Posterior cingulate gyrus (tissue), 11 donors: ENCODE data around the gene STX1B.
A peak's percentile ranks its signal among the peaks of the same experiment; 100 is the strongest.

Experiments used
- DNase-seq, 10 donors: peaks; one replicate each; pipeline versions ENCODE4 v3.0.0 to v3.0.0-alpha.2; 2020 to 2021; ENCODE audit warnings: mixed read lengths in 3 of 10
- intact Hi-C: fragments of 100-400 bp; cut with DNase I; formaldehyde crosslinking; loops from one replicate; pipeline ENCODE4 v1.15.1; 2023

Gene STX1B

GRCh38 chr16:30997725-30998711 is 12.4 kb downstream of the STX1B start:
- DNase-seq = no peak
- intact Hi-C loops = no loop called here

GRCh38 chr16:30996985-30997724 is 13.3 kb downstream of the STX1B start:
- intact Hi-C loops = no loop called here
- DNase-seq = peak in 5 of 10 donors; percentile 33 to 87 (median 36)

GRCh38 chr16:30996324-30996984 is 14.0 kb downstream of the STX1B start:
- DNase-seq = no peak
- intact Hi-C loops = no loop called here

GRCh38 chr16:30995927-30996323 is 14.5 kb downstream of the STX1B start:
- intact Hi-C loops = no loop called here
- no peak for DNase-seq

GRCh38 chr16:30992931-30993816 is 17.3 kb downstream of the STX1B start:
- intact Hi-C loops = no loop called here
- no peak for DNase-seq

- intact Hi-C loops = no loop called here
- DNase-seq = no peak
Observed at GRCh38 chr16:30992276-30992780, 18.1 kb downstream of the STX1B start.

- DNase-seq = no peak
- intact Hi-C loops = no loop called here
Observed at GRCh38 chr16:30991052-30991451, 19.4 kb downstream of the STX1B start.

GRCh38 chr16:30990105-30990504 is 20.3 kb downstream of the STX1B start:
- peak in 1 of 10 donors; percentile 62 for DNase-seq
- intact Hi-C loops = no loop called here

GRCh38 chr16:30989469-30990047 is 20.9 kb downstream of the STX1B start:
- no peak for DNase-seq
- intact Hi-C loops = loop anchor here (5.0 kb wide), 1 partner anchor 108 kb away; no protein-coding TSS in a partner anchor

- peak in 1 of 10 donors; percentile 72 for DNase-seq
- intact Hi-C loops = loop anchor here (5.0 kb wide), 1 partner anchor 110 kb away; no protein-coding TSS in a partner anchor
Observed at GRCh38 chr16:30987581-30988190, 22.8 kb downstream of the STX1B start.

GRCh38 chr16:30986129-30986991 is 24.1 kb downstream of the STX1B start:
- DNase-seq = peak in 2 of 10 donors; percentile 61 to 82
- intact Hi-C loops = loop anchor here (5.0 kb wide), 1 partner anchor 111 kb away; no protein-coding TSS in a partner anchor

GRCh38 chr16:30985401-30986128 is 24.9 kb downstream of the STX1B start:
- peak in 2 of 10 donors; percentile 78 to 81 for DNase-seq
- intact Hi-C loops = loop anchor here (1.0 to 5.0 kb wide), 3 partner anchors 112 to 883 kb away; partner anchors contain the start of gene ZNF843

- intact Hi-C loops = loop anchor here (1.0 to 5.0 kb wide), 3 partner anchors 112 to 883 kb away; partner anchors contain the start of gene ZNF843
Observed at GRCh38 chr16:30984669-30985400, 25.6 kb downstream of the STX1B start, which contains the start of gene HSD3B7. HSD3B7 (plus strand) TSS chr16:30985207; CDS start chr16:30985659, 452 bp downstream.

GRCh38 chr16:30983898-30984610 is 26.4 kb downstream of the STX1B start:
- intact Hi-C loops = loop anchor here (2.0 kb wide), 1 partner anchor 459 kb away; the partner anchor contains the start of gene ZNF843
- peak in 1 of 10 donors; percentile 85 for DNase-seq

More at GRCh38 chr16:30984669-30985400, 25.6 kb downstream of the STX1B start, which contains the start of gene HSD3B7:
- peak; percentile 64 to 97 (median 88) for DNase-seq

GRCh38 chr16:30983289-30983889 is 27.0 kb downstream of the STX1B start:
- DNase-seq = peak in 1 of 10 donors; percentile 53
- intact Hi-C loops = no loop called here
